SIG-M5 treated with dmso at 0.1 percent for 504 hours (cell line): ENCODE results near the gene IWS1.
"Not testable (repeated sequence)": the region's sequence is repeated elsewhere in the genome, so short reads cannot be mapped to it uniquely, and the experiment has no call there.

Experiments used
- DNase-seq: peaks from one replicate; lab custom pipeline; 2025; ENCODE audit not compliant: unreplicated experiment; lab: John Stamatoyannopoulos, UW

IWS1 gene

DNA sequence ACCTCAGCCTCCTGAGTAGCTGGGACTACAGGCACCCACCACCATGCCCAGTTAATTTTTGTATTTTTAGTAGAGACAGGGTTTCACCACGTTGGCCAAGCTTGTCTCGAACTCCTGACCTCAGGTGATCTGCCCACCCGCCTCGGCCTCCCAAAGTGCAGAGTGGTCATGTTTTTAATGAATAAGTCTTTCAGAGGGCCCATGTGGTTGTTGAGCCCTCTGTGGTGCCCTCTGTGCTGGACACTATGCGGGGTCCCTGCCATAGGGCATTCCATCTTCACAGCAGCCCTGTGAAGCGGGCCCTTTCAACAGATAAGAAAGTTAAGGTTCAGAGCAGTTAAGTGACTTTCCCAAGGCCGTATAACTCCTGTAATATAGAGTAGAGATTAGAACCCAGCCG is 35.1 kb upstream of the IWS1 start:
- no peak for DNase-seq

DNA sequence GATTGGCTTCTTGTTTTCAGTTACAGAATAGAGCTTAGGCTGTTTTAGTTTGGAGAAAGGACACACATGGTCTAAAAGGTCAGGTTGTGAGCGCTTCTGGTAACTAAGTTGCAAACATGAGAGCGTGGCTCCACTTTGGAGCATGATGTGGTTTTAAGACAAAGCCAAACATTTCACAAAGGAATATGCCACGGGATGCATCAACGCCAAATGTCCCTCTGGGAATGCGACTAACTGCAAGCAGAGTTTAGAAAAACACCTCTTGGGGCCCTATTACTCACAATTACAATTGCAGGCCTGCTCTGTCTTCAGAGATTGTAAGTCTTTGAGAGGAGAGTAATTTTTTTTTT is 34.6 kb upstream of the IWS1 start:
- DNase-seq: no peak

DNA sequence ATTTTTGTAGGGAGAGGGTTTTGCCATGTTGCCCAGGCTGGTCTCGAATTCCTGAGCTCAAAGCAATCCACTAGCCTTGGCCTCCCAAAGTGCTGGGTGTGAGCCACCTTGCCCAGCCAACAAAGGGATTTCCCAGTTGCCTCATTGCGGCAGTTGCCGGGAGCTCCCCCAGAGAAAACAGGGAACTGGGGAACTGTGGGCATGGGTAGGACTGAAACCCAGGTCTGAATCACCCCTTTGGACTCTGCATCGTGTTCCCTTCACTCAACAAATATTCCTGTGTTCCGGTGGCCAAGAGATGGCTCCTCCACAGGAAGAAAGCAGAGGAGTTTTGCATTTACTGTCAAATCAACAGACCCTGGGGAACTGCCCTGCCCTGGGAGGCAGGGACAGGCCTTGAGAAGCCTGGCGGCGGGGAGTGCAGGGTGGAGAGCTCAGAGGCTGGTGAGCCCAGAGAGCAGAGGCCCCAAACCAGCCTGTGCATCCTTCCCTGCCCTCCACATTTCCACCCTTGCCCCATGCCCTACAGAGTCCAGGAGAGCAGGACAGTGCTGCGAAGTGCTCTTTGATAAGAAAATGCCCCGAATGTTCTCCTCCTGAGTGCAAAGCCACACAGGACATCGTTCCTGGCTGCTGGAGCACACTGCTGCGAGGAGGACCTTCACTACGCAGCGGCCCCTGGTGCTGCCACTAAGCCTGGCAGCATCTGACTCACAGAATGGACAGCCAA is 34.1 kb upstream of the IWS1 start:
- no peak for DNase-seq

DNA sequence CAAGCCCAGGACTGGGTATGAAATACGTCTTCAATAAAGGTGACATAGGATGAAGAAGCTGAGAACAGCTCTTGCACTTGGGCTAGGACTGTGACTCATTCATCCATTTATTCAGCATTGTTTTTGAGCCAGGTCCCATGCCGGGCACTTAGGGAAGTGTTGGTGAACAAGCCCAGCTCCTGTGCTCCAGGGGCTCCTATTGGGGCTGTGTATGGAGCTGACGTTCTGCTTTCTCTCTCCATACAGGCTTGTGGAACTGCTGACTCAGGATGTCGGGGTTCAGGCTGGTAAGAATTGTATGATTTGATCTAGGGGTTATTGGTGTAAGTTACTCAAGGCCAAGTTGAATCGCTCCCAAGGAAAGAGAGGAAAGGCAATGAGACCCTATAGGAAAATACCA is 33.2 kb upstream of the IWS1 start:
- DNase-seq: no peak

DNA sequence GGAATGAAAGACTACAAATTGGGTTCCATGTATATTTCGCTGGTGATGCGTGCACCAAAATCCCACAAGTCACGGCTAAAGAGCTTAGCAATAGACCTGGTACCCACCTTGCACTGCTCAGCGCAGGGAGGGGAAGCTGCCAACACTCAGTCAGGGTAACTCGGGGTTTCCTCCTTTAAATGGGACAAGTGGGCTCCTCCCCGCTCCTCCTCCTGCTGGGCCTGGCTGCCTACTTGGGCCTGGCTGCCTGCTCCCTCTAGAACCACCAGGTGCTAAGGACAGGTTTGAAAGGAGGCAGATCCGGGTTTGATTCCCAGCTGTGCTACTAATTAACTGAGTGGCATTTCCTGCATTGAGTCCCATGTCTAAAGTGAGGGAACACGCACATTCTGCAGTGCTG is 32.6 kb upstream of the IWS1 start:
- no peak for DNase-seq

DNA sequence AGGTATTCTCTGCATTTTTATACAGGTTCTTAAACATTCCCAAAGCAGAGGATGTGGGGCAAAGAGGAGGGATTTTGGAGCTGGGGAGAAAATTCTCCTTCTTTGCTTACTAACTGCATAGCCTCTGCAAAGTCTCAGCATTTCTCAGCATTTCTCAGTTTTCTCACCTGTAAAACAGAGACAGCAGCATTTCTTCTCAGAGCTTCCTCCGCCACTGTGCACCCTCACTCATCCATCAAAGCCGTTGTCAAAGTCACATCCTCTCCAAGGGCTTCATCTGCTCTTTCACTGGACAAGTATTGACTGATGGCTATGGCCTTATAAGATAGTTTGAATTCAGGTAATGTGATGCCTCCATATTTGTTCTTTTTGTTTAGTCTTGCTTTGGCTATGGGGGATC is 26.6 kb upstream of the IWS1 start:
- no peak for DNase-seq

DNA sequence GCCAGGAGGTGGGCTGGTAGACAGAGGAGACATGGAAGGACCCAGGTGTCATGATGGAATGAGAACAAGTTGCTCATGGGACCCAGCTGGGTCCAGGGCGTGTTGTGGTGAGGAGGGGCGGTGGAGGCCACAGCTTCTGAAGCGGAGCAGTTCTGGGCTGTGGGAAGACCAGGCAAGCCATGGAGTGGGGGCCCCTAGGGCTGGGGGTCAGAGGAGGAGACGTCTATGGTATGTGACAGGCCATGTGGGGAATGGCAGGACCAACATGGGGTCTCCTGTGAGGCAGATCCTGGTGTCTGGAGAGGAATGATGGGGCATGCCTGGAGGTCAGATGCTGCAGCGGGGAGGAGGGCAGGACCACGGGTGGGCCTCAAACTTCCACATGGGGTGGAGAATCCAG is 26.0 kb upstream of the IWS1 start:
- DNase-seq: no peak

DNA sequence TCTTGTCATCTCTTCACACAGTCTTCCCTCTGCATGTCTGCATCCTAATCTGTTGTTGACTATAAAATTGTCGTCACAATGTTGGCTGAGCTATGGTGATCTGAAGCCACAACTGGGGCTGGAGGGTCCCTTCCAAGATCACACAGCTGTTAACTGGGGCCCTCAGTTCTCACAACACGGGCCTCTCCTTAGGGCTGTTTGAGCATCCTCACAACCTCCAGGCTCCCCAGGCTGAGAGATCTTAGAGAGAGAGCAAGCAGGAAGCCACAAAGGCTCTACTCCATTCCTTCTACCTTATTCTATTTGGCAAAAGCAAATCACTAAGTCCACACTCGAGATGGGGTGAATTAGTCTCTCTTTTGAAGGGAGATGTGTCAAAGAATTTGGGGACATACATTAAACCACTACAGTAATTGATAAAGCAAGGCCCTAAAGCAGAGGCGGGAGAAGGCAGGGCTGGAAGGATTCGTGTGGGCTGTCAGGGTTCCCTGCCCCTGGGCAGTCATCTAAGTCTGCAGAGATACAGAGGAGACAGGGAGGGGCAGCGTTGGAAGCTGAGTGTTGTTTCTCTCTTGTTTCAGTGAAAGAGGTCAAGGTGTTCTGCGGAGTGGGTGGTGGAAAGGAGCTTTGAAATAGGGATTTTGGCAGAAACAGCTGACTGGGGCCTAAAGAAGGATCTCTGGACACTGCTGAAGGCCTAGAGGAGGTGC is 25.1 kb upstream of the IWS1 start:
- DNase-seq: no peak

DNA sequence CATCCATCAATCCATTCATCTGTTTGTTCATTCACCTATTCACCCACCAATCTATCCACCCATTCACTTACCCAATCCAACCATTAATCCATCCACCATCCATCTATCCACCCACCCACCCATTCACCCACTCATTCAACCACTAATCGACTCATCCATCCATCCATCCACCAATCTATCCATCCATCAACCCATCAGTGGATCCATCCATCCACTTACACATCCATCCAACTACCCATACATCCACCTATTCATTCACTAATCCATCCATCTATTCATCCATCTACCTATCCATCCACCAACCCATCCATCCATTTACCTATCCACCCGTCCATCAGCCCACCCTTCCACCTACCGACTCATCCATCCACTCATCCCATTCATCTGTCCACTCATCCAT is 20.5 kb upstream of the IWS1 start:
- DNase-seq: no peak

DNA sequence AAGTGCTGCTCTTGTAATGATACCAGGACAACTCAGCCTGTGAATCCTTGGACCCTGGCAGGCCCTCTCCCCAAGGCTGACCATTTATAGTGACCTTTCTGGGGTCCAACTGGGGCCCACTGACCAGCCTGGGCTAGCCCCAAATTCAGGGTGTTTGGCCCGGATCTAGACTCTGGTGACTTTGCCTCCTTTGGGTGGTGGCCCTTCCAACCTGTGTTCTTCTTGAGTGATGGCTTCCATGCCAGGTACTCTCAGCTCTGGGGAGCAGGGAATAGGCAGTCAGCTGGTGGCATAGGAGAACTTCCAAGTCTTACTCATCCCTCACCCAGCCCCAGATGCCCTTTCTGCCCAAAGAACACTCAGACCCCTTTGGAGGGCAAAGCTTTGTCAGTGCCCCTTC is 19.5 kb upstream of the IWS1 start:
- DNase-seq: no peak

DNA sequence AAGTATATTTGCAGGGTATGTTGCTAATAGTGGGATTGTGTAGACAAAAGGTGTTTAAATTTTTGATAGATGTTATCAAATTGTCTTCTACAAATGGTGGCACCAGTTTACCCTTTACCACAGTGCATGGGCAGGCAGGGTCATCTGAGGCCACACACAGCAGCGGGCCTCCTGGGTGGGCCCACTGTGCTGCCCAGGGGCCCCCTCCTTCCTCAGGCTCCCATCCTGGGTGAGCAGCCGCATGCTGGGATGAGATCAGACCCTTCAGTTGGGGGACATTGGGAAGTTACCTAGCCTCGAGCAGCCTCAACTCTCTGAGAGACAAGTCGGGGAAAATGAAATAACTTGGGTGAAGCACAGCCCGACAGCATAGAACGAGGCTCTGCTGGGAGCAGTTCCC is 18.9 kb upstream of the IWS1 start:
- no peak for DNase-seq

DNA sequence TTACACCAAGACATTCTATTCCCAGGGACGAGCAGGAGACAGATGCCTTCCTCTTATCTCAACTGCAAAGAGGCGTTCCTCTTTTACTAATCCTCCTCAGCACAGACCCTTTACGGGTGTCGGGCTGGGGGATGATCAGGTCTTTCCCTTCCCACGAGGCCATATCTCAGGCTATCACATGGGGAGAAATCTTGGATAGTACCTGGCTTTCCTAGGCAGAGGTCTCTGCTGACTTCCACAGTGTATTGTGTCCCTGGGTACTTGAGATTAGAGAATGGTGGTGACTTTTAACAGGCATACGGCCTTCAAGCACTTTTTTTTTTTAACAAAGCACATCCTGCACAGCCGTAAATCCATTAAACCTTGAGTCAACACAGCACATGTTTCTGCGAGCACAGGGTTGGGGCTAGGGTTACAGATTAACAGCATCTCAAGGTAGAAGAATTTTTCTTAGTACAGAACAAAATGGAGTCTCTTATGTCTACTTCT is 16.8 kb upstream of the IWS1 start:
- DNase-seq: not testable (repeated sequence)

DNA sequence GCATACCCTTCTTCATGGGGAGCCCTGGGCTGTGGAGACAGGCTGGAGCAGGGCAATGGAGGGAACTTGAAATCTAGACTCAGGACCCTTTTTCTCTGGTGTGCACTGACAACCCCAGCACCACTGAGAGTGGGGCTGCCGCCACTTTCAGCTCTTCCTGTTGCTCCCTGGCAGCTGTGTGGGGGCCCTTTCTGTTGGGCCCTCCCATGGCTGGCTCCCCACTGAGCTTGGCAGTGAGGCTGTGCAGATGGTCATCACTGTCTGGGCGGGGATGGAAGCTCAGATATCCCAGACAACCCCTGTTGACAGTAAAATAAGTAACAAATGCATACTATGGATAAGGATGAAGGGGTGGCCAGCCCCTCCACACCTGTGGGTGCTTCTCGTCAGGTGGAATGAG is 15.9 kb upstream of the IWS1 start:
- DNase-seq: no peak

DNA sequence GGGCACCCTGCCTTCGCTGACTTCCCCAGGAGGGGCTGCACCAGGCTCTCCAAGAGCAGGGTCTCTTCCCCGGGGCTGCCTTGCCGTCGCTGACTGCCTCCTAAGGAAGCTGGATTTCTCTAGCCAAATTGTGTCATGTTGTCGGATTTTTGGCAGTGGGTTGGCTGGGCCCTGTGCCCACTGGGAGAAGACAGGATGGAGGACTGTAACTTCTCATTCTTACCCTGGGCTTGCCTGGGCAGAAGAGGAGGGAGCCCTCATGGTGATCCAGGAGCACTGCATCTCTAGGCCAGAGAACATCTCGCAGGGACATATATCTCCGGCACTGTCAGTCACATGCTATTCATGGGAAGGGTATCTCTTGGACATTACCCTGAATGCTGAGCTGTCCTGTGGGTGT is 15.5 kb upstream of the IWS1 start:
- no peak for DNase-seq

DNA sequence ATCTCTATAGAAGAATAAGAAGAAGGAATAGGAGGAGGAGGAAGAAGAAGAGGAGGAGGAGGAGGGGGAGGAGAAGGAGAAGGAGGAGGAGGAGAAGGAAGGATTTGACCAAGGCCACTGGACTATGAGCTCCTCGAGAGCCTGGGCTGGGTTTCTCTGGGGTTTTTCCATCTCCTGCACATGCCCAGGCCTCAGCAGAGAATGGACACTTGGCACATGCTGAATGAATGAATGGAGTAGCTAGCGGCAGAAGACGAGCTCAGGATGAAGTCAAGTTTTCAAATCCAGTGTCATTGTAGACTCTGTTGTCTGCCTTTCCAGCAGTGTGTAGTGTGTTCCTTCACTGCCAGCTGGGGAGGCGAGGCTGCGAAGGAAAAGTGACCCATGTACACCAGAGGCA is 11.4 kb upstream of the IWS1 start:
- DNase-seq: no peak

DNA sequence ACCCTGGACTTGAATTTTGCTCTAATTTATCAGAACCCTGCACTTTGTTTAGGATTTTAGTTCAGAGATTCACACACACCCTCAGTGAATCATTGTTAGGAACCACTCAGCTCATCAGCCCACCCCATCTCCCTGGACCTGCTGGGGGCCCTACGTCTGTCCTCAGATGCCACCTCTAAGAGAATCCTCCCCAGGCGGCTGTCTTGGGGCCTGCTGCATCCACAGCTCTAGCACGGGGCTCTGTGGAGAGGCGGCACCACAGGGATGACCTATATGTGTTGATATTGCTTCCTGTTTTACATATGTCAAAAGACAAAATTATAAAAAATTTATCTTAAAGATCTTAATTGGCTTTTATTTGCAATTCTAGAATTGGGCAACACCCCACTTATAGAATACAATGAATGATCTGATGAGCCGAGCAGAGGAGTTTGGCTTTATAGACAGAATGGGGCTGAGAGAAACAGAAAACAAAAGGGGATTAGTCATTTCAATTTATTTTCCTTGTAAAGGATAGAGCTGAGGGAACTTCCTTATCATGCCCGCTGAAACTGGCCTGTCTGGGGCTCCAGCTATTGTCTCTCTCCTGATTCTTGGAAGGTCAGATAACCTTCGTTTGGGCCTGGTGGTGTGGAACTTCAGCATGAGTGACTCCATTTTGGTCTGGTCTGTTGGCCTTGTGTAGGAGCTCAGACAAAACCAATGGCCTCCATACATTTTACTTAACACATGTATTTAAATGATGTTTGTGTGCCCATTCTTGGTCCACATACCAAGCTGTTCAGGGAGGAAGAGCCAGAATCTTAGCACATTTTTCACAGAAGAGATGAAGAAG is 10.6 kb upstream of the IWS1 start:
- DNase-seq: no peak

DNA sequence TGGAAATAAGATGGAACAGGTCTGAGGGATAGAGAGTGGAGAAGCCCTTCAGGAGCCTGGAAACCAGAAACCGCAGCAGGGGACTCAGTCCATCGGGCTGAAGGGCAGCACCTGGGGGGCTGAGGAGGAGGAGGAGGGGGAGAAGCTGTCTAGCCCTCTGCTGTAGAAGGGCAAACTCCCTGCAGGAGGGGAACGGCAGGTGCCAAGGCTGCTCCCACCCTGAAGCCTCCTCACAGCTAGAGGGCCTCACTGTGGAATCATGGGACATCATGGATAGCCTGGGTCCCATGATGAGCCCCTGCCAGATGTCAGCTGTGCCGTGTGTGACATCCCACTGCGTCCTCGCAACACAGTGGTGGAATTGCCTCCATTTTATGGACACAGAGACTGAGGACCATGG is 9.6 kb upstream of the IWS1 start:
- DNase-seq: no peak

DNA sequence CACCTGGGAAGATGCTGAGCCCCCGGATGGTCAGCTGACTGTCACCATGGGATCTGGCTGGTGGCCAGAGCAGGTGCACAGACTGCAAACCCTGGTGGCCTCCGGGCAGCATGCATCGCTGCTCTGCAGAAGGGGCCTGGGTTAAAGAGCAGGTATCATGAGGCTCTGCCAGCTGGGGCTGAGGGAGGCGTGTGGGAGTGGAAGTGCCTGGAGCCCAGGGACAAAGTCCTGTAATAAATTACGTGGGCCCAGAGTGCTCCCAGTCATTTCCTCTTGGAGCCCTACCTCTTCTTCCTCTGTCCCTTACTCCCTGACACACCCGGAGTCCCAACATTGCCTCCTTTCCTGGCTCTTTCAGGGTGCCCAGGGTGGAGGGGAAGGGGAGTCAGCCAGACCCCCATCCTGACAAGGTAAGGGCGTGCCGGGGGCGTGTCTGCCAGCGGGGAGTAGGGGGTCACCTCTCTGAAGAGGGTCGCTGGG is 9.2 kb upstream of the IWS1 start, which contains the start of gene MYO7B:
Gene MYO7B (plus strand): TSS at position 262 of the 480 bp plus-strand sequence. CDS start 24,040 bp downstream, outside the sequence.
- DNase-seq: no peak

DNA sequence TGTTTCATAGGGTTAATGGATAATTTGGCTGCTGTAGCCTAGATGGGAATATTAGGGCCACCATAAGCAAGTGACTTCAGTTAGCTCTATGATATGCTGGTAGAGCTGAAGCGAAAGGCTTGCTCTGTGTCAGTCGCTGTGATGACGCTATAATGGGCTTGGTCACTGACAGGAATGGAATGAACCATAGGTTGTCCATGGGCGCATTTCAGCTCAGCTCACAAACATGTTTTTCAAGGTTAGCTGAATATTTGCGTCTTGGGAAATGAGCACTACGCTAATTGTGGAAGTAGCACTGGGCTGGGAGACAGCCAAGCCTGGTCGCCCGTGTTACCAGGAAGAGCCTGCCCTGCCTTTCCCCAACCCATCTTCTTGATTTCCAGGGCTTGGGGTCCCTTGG is 6.0 kb upstream of the IWS1 start:
- no peak for DNase-seq

DNA sequence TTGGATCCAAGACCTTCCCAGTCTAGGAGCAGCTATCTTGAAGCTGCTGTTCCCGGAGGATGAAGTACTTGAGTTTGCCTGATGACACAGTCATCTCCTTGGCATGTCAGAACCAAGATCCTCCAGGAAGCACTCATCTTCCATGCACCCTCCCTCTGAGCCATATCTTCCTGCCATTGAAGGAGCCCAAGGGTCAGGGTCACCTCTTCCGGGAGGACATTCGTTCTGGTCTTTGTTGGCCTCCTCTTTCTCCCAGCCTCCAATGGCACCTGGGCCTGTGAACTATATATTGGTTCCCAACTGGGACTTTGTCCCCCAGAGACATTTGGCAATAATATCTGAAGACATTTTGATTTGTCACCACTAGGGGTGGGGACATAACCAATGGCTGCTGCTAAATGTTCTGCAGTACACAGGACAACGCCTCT is 4.9 kb upstream of the IWS1 start:
- no peak for DNase-seq

DNA sequence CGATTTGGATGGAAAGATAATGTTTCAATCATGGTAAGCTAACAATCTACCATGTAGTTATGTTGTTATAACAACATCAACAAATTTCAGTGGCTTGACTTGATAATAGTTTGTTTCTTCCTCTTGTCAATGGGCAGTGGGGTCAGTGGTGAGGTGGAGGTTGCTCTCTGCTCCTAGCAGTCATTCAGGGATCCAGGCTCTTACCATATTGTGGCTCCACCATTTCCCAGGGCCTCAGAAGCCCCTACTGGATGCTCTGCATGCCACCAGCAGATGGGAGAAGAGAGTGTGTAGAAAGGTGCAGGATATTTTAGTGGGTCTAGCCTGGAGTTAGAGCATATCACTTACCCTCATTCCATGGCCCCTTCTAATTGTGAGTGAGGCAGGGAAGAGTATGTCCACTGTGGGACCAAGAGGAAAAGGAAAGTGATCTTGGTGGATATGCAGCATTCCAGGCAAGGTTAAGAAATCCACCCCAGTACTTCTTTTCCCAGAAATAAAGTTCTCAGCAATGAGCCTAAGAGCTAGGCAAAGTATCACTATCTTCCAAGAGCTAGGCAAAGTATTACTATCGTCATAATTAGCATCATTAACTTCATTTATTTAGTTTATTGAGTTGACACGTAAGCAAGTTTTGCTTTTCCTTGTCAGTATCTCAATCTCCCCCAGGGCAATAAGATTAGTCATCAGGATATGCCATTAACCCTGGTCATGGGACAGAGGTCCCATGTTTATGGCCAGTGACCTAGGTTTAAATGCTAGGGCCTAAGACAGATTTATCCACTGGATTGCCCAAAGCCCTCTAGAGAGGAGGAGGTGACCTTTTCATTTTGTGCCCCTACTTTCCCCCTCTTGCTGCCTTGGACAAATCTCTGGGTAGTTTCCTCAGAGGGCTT is 4.2 kb upstream of the IWS1 start:
- DNase-seq: no peak
